HepG2 (cell line): ENCODE data around the gene DPEP3. TPM values are rescaled to one million over a fixed set of nuclear protein-coding genes. Genes with fewer than 3 reads are reported as not detected.

Source experiments
- ARHGAP35 ChIP-seq: sonication (generic); formaldehyde crosslinking; IDR thresholded peaks from 2 replicates; pipeline ENCODE4 v1.9.0; 2022; ENCODE audit warnings: mild to moderate bottlenecking, inconsistent platforms, moderate library complexity, missing genetic modification reagents, borderline replicate concordance
- DNMT3B ChIP-seq: conservative IDR thresholded peaks from 2 replicates; pipeline ENCODE4 v1.6.1; 2016; ENCODE audit warnings: missing biosample characterization, control low read depth
- GABPA ChIP-seq, 2 experiments: IDR thresholded peaks; 2 replicates each; pipeline ENCODE4 v1.6.1; 2011 to 2016; ENCODE audit warnings: low read depth in 2 of 2, low read length in 1 of 2, missing biosample characterization in 1 of 2, missing genetic modification characterization in 1 of 2
- HBP1 ChIP-seq: IDR thresholded peaks from 2 replicates; pipeline ENCODE4 v1.6.1; 2016; ENCODE audit warnings: low read depth, control low read depth
- HNRNPH1 ChIP-seq: fragments of 200-400 bp; formaldehyde crosslinking; optimal IDR thresholded peaks from 2 replicates; pipeline ENCODE3; 2017; ENCODE audit warnings: mild to moderate bottlenecking, low read depth, low read length
- KMT2A ChIP-seq: sonication (generic); formaldehyde crosslinking; IDR thresholded peaks from 2 replicates; pipeline ENCODE4 v1.4.0; 2020; ENCODE audit warnings: missing genetic modification reagents
- PATZ1 ChIP-seq: sonication (generic); formaldehyde crosslinking; IDR thresholded peaks from 2 replicates; pipeline ENCODE4 v1.4.0; 2020; ENCODE audit warnings: missing genetic modification reagents
- POLR2AphosphoS2 ChIP-seq: IDR thresholded peaks from 2 replicates; pipeline ENCODE4 v1.6.1; 2011; ENCODE audit warnings: low read depth, low read length, improper control_type of control experiment
- POLR2G ChIP-seq: fragments of 200-400 bp; formaldehyde crosslinking; IDR thresholded peaks from 2 replicates; pipeline ENCODE4 v1.6.1; 2018; ENCODE audit warnings: mild to moderate bottlenecking, low read depth, low read length, moderate library complexity
- RAD21 ChIP-seq: fragments of 450-650 bp; formaldehyde crosslinking; IDR thresholded peaks from 2 replicates; pipeline ENCODE4 v1.5.0; 2020; ENCODE audit warnings: mild to moderate bottlenecking
- SMC3 ChIP-seq: IDR thresholded peaks from 2 replicates; pipeline ENCODE4 v1.6.1; 2011; ENCODE audit warnings: low read length, improper control_type of control experiment
- SSRP1 ChIP-seq: IDR thresholded peaks from 2 replicates; pipeline ENCODE4 v1.6.1; 2016; ENCODE audit warnings: control low read depth
- THAP7 ChIP-seq: sonication (generic); formaldehyde crosslinking; IDR thresholded peaks from 2 replicates; pipeline ENCODE4 v1.8.1; 2023; ENCODE audit warnings: mild to moderate bottlenecking, missing genetic modification reagents
- ZBTB7A ChIP-seq: sonication (generic); formaldehyde crosslinking; IDR thresholded peaks from 2 replicates; pipeline ENCODE4 v1.8.0; 2022; ENCODE audit warnings: mild to moderate bottlenecking, missing genetic modification reagents
- ZC3H13 ChIP-seq: sonication (generic); formaldehyde crosslinking; IDR thresholded peaks from 2 replicates; pipeline ENCODE4 v1.8.1; 2023; ENCODE audit warnings: mild to moderate bottlenecking, missing genetic modification reagents, moderate library complexity
- ZMAT3 ChIP-seq: sonication (generic); formaldehyde crosslinking; conservative IDR thresholded peaks from 2 replicates; pipeline ENCODE4 v1.7.0; 2021; ENCODE audit warnings: missing genetic modification reagents
- ZNF441 ChIP-seq: sonication (generic); formaldehyde crosslinking; IDR thresholded peaks from 2 replicates; pipeline ENCODE4 v1.7.0; 2021; ENCODE audit warnings: missing genetic modification reagents, borderline replicate concordance
- ZNF607 ChIP-seq: sonication (generic); formaldehyde crosslinking; IDR thresholded peaks from 2 replicates; pipeline ENCODE4 v1.5.1; 2020; ENCODE audit warnings: missing genetic modification reagents, mild to moderate bottlenecking, borderline replicate concordance
- ZNF629 ChIP-seq: sonication (generic); formaldehyde crosslinking; conservative IDR thresholded peaks from 2 replicates; pipeline ENCODE4 v1.5.0; 2020; ENCODE audit warnings: missing genetic modification reagents
- ZNF7 ChIP-seq: IDR thresholded peaks from 2 replicates; pipeline ENCODE4 v1.6.1; 2016; ENCODE audit warnings: missing biosample characterization, missing genetic modification reagents
- polyA plus RNA-seq, 8 experiments: library from polyadenylated mRNA; depleted of rRNA in 3 of 8; stranded (reverse) in 7 of 8; unstranded in 1 of 8; fragments of >200 nt; fragmentation: Illumina TruSeq in 4 of 8; extraction: Trizol in 4 of 8; gene quantifications; 2 replicates each; pipeline versions ENCODE4 v1.2.1 to v1.2.3, GENCODE V29; 2011 to 2016; ENCODE audit warnings: low read depth in 4 of 8, missing spikeins in 1 of 8, mixed read lengths in 1 of 8; ENCODE audit not compliant: insufficient read depth in 1 of 8
- total RNA-seq, 5 experiments: library from RNA; depleted of rRNA; stranded (reverse); fragments of >200 nt; fragmentation: Illumina TruSeq; extraction: Trizol; gene quantifications; 2 replicates each; pipeline ENCODE4 v1.2.3, GENCODE V29; 2016; ENCODE audit warnings: low read depth in 1 of 5
- TF ChIP-seq, protein P1 (sequence below): sonication (generic); formaldehyde crosslinking; IDR thresholded peaks from 2 replicates; pipeline ENCODE4 v1.8.0; 2023; ENCODE audit warnings: mild to moderate bottlenecking, missing genetic modification reagents
- TF ChIP-seq, protein P2 (sequence below): sonication (generic); formaldehyde crosslinking; IDR thresholded peaks from 2 replicates; pipeline ENCODE4 v1.4.0; 2020; ENCODE audit warnings: mild to moderate bottlenecking, missing genetic modification reagents

The DPEP3 gene
- total and polyA plus RNA-seq, 2 of the 13 experiments (the other 11 are each of a cell fraction or from before 2014, with no cell fraction given) = not detected

DNA sequence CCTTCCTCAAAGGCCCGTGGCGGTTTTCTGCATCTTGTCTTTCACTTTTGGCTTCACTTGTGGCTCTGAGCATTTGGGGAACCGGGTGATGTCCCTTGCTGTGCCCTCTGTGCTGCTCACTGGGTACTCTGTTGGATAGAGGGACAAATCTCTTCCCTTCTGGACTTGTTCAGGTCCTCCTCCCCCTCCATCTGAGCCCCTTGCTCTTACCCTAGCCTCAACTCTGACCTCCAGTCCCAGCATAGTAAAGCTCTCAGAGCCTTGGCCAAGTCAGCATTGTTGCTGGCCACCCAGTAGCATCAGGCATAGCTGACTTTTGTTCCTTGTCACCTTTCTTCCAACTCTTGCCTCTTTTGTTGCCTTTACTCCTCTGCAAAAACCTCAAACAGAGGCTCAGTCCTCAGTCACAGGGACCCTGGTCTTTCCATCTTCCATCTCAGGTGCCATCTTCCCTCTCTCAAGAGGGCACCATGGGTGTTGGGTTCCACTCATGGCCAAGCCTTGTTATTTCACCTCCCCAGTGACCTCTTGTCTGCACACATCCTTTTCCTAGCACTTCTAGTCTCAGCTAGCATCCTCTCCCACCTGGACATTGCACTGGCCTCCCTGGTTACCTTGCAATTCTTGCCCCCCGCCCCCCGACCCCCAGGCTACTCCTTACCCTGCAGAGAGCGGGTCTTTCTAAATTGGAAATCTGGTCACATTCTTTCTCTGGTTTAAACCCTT lies 43.3 kb downstream of the DPEP3 start (continued):
- TF ChIP-seq ZNF441 (CRISPR knock-in tag) (0 out of 2 replicates have a peak, but pooled peaks have one; percentile 12), ZMAT3 (CRISPR knock-in tag) (no peak), ZNF629 (CRISPR knock-in tag) (0 out of 2 replicates have a peak, but pooled peaks have one; percentile 6), ARHGAP35 (CRISPR knock-in tag) (no peak), SSRP1 (CRISPR knock-in tag) (peak; percentile 83), HNRNPH1 (peak; percentile 43), PATZ1 (CRISPR knock-in tag) (0 out of 2 replicates have a peak, but pooled peaks have one; percentile 6), RAD21 (peak; percentile 8; the same call in 1 of the 2 replicates), THAP7 (CRISPR knock-in tag) (0 out of 2 replicates have a peak, but pooled peaks have one; percentile 70), SMC3 (no peak), POLR2AphosphoS2 (peak; percentile 26; the same call in 1 of the 2 replicates), ZC3H13 (CRISPR knock-in tag) (peak; percentile 89), GABPA (IDR thresholded peaks at IDR 0.05; ENCODE audit: low read depth, low read length) (no peak), GABPA (CRISPR knock-in tag; IDR thresholded peaks at IDR 0.05; ENCODE audit: low read depth) (peak; percentile 17; the same call in 1 of the 2 replicates), POLR2G (peak; percentile 19; the same call in 1 of the 2 replicates), DNMT3B (CRISPR knock-in tag) (0 out of 2 replicates have a peak, but pooled peaks have one; percentile 3), KMT2A (0 out of 2 replicates have a peak, but pooled peaks have one; percentile 0), ZNF7 (peak; percentile 56; the same call in 1 of the 2 replicates), HBP1 (CRISPR knock-in tag) (0 out of 2 replicates have a peak, but pooled peaks have one; percentile 46), ZBTB7A (CRISPR knock-in tag) (no peak), ZNF607 (CRISPR knock-in tag) (0 out of 2 replicates have a peak, but pooled peaks have one; percentile 34)
- TF ChIP-seq, protein P1, sequence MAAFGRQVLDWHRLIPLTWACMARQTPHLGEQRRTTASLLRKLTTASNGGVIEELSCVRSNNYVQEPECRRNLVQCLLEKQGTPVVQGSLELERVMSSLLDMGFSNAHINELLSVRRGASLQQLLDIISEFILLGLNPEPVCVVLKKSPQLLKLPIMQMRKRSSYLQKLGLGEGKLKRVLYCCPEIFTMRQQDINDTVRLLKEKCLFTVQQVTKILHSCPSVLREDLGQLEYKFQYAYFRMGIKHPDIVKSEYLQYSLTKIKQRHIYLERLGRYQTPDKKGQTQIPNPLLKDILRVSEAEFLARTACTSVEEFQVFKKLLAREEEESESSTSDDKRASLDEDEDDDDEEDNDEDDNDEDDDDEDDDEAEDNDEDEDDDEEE (CRISPR knock-in tag) = 0 out of 2 replicates have a peak, but pooled peaks have one; percentile 7
- TF ChIP-seq, protein P2, sequence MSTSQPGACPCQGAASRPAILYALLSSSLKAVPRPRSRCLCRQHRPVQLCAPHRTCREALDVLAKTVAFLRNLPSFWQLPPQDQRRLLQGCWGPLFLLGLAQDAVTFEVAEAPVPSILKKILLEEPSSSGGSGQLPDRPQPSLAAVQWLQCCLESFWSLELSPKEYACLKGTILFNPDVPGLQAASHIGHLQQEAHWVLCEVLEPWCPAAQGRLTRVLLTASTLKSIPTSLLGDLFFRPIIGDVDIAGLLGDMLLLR (CRISPR knock-in tag) = peak; percentile 70
